PC-3 (cell line): ENCODE results near the gene TCF3.

ENCODE experiments used
- EZH2 ChIP-seq: fragments of 300-600 bp; sonication (generic); IDR thresholded peaks from one replicate; pipeline ENCODE4 v1.6.1; 2017; ENCODE audit warnings: antibody characterized with exemption, mild to moderate bottlenecking, low read length; ENCODE audit not compliant: unreplicated experiment
- EZH2phosphoT487 ChIP-seq: fragments of 300-600 bp; sonication (generic); IDR thresholded peaks from 2 replicates; pipeline ENCODE4 v1.6.1; 2018; ENCODE audit warnings: mild to moderate bottlenecking, antibody characterized with exemption, low read length, borderline replicate concordance
- TF ChIP-seq, protein P1 (sequence below): fragments of 300-600 bp; sonication (generic); conservative IDR thresholded peaks from 2 replicates; pipeline ENCODE4 v1.5.1; 2017; ENCODE audit warnings: antibody characterized with exemption, low read depth, mild to moderate bottlenecking, low read length

DNA sequence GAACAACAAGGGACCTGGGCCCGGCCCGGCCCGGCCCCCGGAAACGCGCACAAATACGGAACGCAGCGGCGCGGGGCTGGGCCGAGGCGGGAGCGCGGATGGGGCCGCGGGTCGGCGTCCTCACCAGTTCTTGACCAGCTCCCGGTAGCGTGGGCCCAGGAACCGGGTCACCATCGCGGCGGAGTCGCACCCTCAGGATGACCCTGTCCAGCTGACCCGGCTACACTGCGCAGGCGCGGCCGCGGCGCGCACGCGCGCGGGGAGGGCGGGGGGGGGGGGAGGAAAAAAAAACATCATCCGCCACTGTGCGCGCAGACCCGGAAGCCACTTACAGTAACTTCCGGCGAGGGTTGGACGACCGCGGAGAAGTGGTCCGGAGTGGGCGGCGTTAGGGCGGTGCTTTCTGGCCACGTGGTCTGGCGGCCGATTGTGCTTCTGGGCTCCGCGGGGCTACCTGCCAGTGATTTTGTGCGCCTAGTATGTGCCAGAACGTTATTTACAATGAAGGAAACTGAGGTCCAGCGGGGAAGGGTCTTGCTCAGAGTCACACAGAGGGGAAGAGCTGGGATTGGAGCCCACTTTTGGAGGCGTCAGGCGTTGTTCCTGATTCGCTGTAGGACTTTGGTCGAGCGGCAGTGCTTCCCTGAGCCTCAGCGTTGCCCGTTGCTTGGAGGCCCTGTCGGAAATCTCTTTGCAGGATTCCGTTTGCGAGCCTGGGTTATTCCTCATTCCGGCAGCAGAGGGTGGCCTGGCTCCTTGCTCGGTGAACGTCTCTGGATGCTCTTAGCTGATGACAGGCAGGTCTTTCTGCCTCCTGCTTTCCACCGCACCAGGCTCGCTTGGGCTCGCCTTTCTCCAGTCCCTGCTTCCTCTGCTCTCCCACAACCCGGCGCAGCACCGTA lies 46.9 kb downstream of the TCF3 start, which contains the start of gene UQCR11:
- no peak for TF ChIP-seq EZH2phosphoT487
- TF ChIP-seq, protein P1, sequence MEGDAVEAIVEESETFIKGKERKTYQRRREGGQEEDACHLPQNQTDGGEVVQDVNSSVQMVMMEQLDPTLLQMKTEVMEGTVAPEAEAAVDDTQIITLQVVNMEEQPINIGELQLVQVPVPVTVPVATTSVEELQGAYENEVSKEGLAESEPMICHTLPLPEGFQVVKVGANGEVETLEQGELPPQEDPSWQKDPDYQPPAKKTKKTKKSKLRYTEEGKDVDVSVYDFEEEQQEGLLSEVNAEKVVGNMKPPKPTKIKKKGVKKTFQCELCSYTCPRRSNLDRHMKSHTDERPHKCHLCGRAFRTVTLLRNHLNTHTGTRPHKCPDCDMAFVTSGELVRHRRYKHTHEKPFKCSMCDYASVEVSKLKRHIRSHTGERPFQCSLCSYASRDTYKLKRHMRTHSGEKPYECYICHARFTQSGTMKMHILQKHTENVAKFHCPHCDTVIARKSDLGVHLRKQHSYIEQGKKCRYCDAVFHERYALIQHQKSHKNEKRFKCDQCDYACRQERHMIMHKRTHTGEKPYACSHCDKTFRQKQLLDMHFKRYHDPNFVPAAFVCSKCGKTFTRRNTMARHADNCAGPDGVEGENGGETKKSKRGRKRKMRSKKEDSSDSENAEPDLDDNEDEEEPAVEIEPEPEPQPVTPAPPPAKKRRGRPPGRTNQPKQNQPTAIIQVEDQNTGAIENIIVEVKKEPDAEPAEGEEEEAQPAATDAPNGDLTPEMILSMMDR: peak; percentile 50; the same call in 1 of the 2 replicates
- TF ChIP-seq EZH2: no peak
